Tibial artery (tissue), 4 donors: Measurements from ENCODE around the gene TPK1.

Experiments
- DNase-seq, 2 donors: peaks; one replicate each; pipeline ENCODE4 v3.0.0-alpha.2; 2019
- H3K27ac ChIP-seq, 2 donors: fragments of 200-600 bp; sonication (generic) in 1 of 2; 1 replicate in 1 of 2; 2 replicates in 1 of 2; pipeline ENCODE4 v1.5.1; 2018 to 2019; ENCODE audit warnings: mild to moderate bottlenecking in 1 of 2
- H3K27me3 ChIP-seq, 2 donors: fragments of 200-600 bp; sonication (generic) in 1 of 2; one replicate each; pipeline versions ENCODE4 v1.5.1 to v1.6.0; 2016 to 2019
- H3K36me3 ChIP-seq, 3 donors: fragments of 200-600 bp; sonication (generic) in 2 of 3; one replicate each; pipeline ENCODE4 v1.5.1; 2016 to 2019; ENCODE audit warnings: mild to moderate bottlenecking in 2 of 3
- H3K4me1 ChIP-seq, 4 donors: fragments of 200-600 bp; sonication (generic) in 2 of 4; 1 replicate in 3 of 4; 2 replicates in 1 of 4; pipeline ENCODE4 v1.5.1; 2016 to 2019
- H3K4me3 ChIP-seq, 2 donors: fragments of 200-600 bp; sonication (generic) in 1 of 2; 1 replicate in 1 of 2; 2 replicates in 1 of 2; pipeline ENCODE4 v1.5.1; 2018 to 2019; ENCODE audit warnings: mild to moderate bottlenecking in 2 of 2
- H3K9me3 ChIP-seq, 3 donors: fragments of 200-600 bp; sonication (generic) in 1 of 3; one replicate each; pipeline ENCODE4 v1.5.1; 2016 to 2019
- intact Hi-C: fragments of 100-400 bp; cut with DNase I; formaldehyde crosslinking; loops from one replicate; pipeline ENCODE4 v1.15.0; 2023; ENCODE audit warnings: low total_unique reads
- TF ChIP-seq, protein P1 (sequence below), 2 experiments: fragments of 200-600 bp in 1 of 2; fragments of 450-650 bp in 1 of 2; IDR thresholded peaks; one replicate each; pipeline ENCODE4 v1.5.1; 2017 to 2019; ENCODE audit warnings: antibody characterized with exemption in 2 of 2, mild to moderate bottlenecking in 1 of 2, moderate library complexity in 1 of 2

TPK1 gene

DNA sequence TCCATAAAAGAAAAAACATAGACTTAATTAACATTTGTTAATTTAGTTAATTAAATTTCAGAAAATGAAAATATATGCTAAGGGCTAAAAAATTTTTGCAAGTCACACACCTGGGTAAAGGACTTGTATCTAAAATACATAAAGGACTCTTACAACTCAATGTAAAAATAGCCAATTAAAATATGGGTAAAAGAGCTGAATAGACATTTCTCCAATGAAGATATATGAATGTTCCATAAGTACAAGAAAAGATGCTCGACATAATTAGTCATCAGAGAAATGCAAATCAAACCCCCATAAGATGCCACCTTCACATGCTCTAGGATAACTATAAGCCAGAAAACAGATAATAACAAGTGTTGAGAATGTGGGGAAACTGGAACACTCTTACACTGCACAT lies 288.0 kb downstream of the TPK1 start:
- no peak overlapping the region for H3K27ac ChIP-seq
- no peaks in the 10 kb centered on the region for H3K9me3 ChIP-seq
- H3K27me3 ChIP-seq = no peaks in the 10 kb centered on the region
- H3K4me3 ChIP-seq = no peak overlapping the region
- intact Hi-C loops = no loop called here
- peaks cover 0 to 12% (median 0%) of the 10 kb centered on the region in 4 donors for H3K4me1 ChIP-seq
- TF ChIP-seq, protein P1, sequence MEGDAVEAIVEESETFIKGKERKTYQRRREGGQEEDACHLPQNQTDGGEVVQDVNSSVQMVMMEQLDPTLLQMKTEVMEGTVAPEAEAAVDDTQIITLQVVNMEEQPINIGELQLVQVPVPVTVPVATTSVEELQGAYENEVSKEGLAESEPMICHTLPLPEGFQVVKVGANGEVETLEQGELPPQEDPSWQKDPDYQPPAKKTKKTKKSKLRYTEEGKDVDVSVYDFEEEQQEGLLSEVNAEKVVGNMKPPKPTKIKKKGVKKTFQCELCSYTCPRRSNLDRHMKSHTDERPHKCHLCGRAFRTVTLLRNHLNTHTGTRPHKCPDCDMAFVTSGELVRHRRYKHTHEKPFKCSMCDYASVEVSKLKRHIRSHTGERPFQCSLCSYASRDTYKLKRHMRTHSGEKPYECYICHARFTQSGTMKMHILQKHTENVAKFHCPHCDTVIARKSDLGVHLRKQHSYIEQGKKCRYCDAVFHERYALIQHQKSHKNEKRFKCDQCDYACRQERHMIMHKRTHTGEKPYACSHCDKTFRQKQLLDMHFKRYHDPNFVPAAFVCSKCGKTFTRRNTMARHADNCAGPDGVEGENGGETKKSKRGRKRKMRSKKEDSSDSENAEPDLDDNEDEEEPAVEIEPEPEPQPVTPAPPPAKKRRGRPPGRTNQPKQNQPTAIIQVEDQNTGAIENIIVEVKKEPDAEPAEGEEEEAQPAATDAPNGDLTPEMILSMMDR (IDR thresholded peaks at IDR 0.05) = no peak
- no peak for DNase-seq
- no peaks in the 10 kb centered on the region for H3K36me3 ChIP-seq

DNA sequence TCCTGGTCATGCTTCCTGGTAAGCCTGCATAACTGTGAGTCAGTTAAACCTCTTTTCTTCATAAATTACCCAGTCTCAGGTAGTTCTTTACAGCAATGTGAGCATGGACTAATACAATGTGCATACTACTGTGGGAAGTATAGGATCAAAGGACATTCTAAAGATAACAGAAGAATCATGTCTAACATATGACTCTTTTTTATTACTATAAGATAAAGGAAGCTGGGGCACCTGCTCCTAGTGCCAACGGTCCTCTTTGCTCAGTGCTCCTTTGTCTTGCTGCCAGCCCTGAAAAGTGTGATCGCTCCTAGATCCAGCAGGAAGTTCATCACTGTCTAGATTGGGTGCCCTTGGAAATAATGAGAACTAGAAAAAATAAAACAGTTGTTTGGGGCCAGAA lies 289.1 kb downstream of the TPK1 start:
- Histone ChIP-seq H3K27me3 (no peaks in the 10 kb centered on the region), H3K4me3 (no peak overlapping the region), H3K9me3 (no peaks in the 10 kb centered on the region), H3K4me1 (peaks cover 0 to 8% (median 0%) of the 10 kb centered on the region in 4 donors), H3K36me3 (no peaks in the 10 kb centered on the region), H3K27ac (no peak overlapping the region)
- TF ChIP-seq, protein P1 (IDR thresholded peaks at IDR 0.05) = no peak
- intact Hi-C loops = no loop called here
- no peak for DNase-seq

DNA sequence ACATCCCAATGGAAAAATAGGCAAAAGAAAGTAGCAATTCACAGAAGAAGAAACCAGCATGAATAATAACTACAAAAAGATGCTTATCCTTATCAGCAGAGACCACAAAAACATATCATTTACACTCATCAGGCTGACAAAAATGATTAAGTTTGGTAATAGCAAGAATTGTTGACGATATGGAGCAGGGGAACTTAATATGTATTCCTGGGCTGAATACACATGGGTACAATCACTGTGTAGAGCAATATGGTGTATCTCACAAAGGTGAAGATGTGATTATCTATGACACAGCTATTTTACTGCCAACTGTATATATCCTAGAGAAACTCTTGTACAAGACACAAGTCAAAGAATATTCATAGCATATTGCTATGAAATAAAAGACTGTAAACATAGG lies 290.5 kb downstream of the TPK1 start:
- Histone ChIP-seq H3K4me1 (no peaks in the 10 kb centered on the region), H3K36me3 (no peaks in the 10 kb centered on the region), H3K4me3 (no peak overlapping the region), H3K27ac (no peak overlapping the region), H3K9me3 (no peaks in the 10 kb centered on the region), H3K27me3 (no peaks in the 10 kb centered on the region)
- DNase-seq = no peak
- TF ChIP-seq, protein P1 (IDR thresholded peaks at IDR 0.05) = no peak
- intact Hi-C loops = no loop called here

DNA sequence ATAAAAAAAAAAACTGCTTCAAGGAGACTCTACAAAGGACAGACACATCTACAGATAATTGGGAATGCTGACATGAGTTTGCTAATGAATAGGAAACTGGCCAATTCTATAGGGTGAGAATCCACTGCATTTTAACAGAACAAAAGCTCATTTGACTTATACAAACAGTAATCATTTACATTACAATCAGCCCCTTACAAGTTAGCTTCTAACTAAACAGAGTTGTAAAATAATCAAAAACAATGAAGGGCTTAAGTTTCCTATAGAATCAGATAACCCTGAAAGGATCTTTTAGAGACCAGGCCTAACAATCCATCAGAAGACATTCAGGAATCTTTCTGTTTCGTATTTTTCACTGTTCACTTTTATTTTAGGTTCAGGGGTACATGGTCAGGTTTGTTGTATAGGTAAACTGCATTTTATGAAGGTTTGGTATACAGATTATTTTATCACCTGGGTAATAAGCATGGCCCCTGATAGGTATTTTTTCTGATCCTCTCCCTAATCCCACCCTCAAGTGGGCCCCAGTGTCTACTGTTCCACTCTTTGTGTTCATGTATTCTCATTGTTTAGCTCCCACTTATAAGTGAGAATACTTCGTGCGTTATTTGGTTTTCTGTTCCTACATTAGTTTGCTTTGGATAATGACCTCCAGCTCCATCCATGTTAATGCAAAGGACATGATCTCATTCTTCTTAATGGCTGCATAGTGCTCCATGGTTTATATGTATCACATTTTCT lies 301.0 kb downstream of the TPK1 start:
- H3K36me3 ChIP-seq = no peaks in the 10 kb centered on the region
- peaks cover 0 to 4% (median 0%) of the 10 kb centered on the region in 3 donors for H3K9me3 ChIP-seq
- H3K27ac ChIP-seq = no peak overlapping the region
- no peak overlapping the region for H3K4me3 ChIP-seq
- no peak for DNase-seq
- H3K4me1 ChIP-seq = no peaks in the 10 kb centered on the region
- TF ChIP-seq, protein P1 (IDR thresholded peaks at IDR 0.05) = no peak
- H3K27me3 ChIP-seq = no peaks in the 10 kb centered on the region
- intact Hi-C loops = no loop called here

DNA sequence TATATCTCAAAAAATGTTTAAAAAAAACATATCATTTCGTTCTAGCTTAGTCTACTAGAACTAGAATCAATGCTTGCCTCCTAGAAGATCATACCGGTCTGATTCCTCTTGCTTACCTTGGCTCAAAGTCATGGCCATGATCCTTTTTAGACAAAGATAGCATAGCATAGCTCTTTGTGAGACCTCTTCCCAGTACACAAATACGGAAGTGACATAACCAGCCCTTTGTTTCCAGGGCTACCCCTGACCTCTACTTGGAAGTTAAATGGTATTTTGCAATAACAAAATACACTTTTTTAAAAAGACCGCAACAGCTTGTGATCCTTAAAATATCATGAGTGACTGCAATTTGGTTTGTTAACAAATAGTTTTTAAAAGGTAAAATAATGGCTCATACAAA lies 301.7 kb downstream of the TPK1 start:
- no peaks in the 10 kb centered on the region for H3K36me3 ChIP-seq
- H3K27me3 ChIP-seq = no peaks in the 10 kb centered on the region
- H3K9me3 ChIP-seq = peaks cover 0 to 4% (median 0%) of the 10 kb centered on the region in 3 donors
- no peak for DNase-seq
- intact Hi-C loops = no loop called here
- H3K4me1 ChIP-seq = no peaks in the 10 kb centered on the region
- TF ChIP-seq, protein P1 (IDR thresholded peaks at IDR 0.05) = no peak
- no peak overlapping the region for H3K27ac ChIP-seq
- no peak overlapping the region for H3K4me3 ChIP-seq
